HepG2 (cell line): ENCODE data around the gene ABCG8. TPM values are rescaled to one million over a fixed set of nuclear protein-coding genes. Genes with fewer than 3 reads are reported as not detected.
A peak's percentile ranks its signal among the peaks of the same experiment; 100 is the strongest.

Experiments
- ATAC-seq: fragments of 200-7000 bp; cut with Tn5 transposase; 3 replicates; pipeline ENCODE4 v1.9.1; 2020; ENCODE audit warnings: mild to moderate bottlenecking, moderate library complexity
- BruUV-seq: library from RNA; stranded (reverse); fragments of 400-500 nt; replicated peaks from 2 replicates; lab custom pipeline; 2021; lab: Mats Ljungman, UMichigan
- CTCF ChIA-PET: fragments of 300-600 bp; formaldehyde crosslinking; extraction: SDS; loops from one replicate; lab custom pipeline; 2021; ENCODE audit warnings: low total read pairs, inconsistent platforms, low intra/inter-chr PET ratio; lab: Yijun Ruan, JAX
- POLR2A ChIA-PET: fragments of 350-600 bp; sonication (Branson Sonifier 250); formaldehyde crosslinking; loops from one replicate; lab custom pipeline; 2020; ENCODE audit warnings: antibody characterized with exemption, inconsistent platforms; lab: Yijun Ruan, JAX
- DNase-seq: peaks from one replicate; pipeline ENCODE4 v3.0.0-alpha.2; 2015; ENCODE audit warnings: low spot score
- FAIRE-seq: peaks from 3 replicates; lab custom pipeline; 2011; peaks lifted over from hg19 to GRCh38; lab: Jason Lieb, UNC
- H2AFZ ChIP-seq: one replicate; pipeline ENCODE4 v1.6.1; 2011; ENCODE audit warnings: low read length, inconsistent platforms
- H3K27ac ChIP-seq: fragments of 300-600 bp; 3 replicates; pipeline ENCODE4 v1.8.0; 2011; ENCODE audit warnings: mixed run types, mild to moderate bottlenecking, mixed read lengths, low read length, inconsistent platforms; ENCODE audit not compliant: insufficient read depth; ENCODE audit errors: extremely low read length
- H3K27me3 ChIP-seq, 2 experiments: fragments of 200-600 bp in 1 of 2; 2 replicates in 1 of 2; 3 replicates in 1 of 2; pipeline versions ENCODE4 v1.6.0 to v1.8.0; 2011; ENCODE audit warnings: low read length in 2 of 2, mild to moderate bottlenecking in 2 of 2, moderate library complexity in 2 of 2, inconsistent platforms in 1 of 2; ENCODE audit not compliant: insufficient read depth in 2 of 2, control insufficient read depth in 1 of 2
- H3K36me3 ChIP-seq, 2 experiments: fragments of 200-600 bp in 1 of 2; replicated peaks in 1 of 2; 2 replicates in 1 of 2; 3 replicates in 1 of 2; pipeline versions ENCODE4 v1.5.1 to v1.8.0; 2011; ENCODE audit warnings: low read length in 2 of 2, inconsistent platforms in 1 of 2; ENCODE audit not compliant: insufficient read depth in 2 of 2, control insufficient read depth in 1 of 2
- H3K4me1 ChIP-seq: 2 replicates; pipeline ENCODE4 v1.5.1; 2012; ENCODE audit warnings: low read length, inconsistent platforms; ENCODE audit not compliant: insufficient read depth
- H3K4me2 ChIP-seq: 2 replicates; pipeline ENCODE4 v1.6.0; 2011; ENCODE audit warnings: low read depth, low read length, inconsistent platforms
- H3K4me3 ChIP-seq, 3 experiments: fragments of 200-600 bp in 1 of 3; sonication (generic), shearing (Covaris generic) in 1 of 3; replicated peaks in 1 of 3; 2 replicates each; pipeline ENCODE4 v1.5.1; 2011 to 2016; ENCODE audit warnings: low read length in 3 of 3, inconsistent platforms in 2 of 3, low read depth in 2 of 3, mild to moderate bottlenecking in 2 of 3, control low read depth in 1 of 3, mixed read lengths in 1 of 3; ENCODE audit not compliant: insufficient read depth in 1 of 3
- H3K79me2 ChIP-seq: one replicate; pipeline ENCODE4 v1.6.1; 2011; ENCODE audit warnings: low read length, inconsistent platforms; ENCODE audit not compliant: insufficient read depth
- H3K9ac ChIP-seq: 2 replicates; pipeline ENCODE4 v1.6.0; 2011; ENCODE audit warnings: mild to moderate bottlenecking, low read depth, low read length, inconsistent platforms; ENCODE audit not compliant: insufficient read depth
- H3K9me3 ChIP-seq: 2 replicates; pipeline ENCODE4 v1.5.1; 2012; ENCODE audit warnings: mild to moderate bottlenecking, low read length
- H4K20me1 ChIP-seq: 2 replicates; pipeline ENCODE4 v1.6.0; 2011; ENCODE audit warnings: inconsistent platforms, mild to moderate bottlenecking, low read length, moderate library complexity; ENCODE audit not compliant: insufficient read depth
- BCL3 ChIP-seq: sonication (generic); formaldehyde crosslinking; IDR thresholded peaks from 2 replicates; pipeline ENCODE4 v1.5.1; 2020; ENCODE audit warnings: mild to moderate bottlenecking, missing genetic modification reagents, moderate library complexity
- ZMYM2 ChIP-seq: sonication (generic); formaldehyde crosslinking; IDR thresholded peaks from 2 replicates; pipeline ENCODE4 v1.8.0; 2022; ENCODE audit warnings: mild to moderate bottlenecking, missing genetic modification reagents
- ZNF513 ChIP-seq: sonication (generic); formaldehyde crosslinking; conservative IDR thresholded peaks from 2 replicates; pipeline ENCODE4 v1.5.0; 2020; ENCODE audit warnings: missing genetic modification reagents
- WGBS: methylation state at CpG from one replicate; pipeline ENCODE4 v1.1.6; 2017; ENCODE audit warnings: low lambda C conversion rate; 5-methylcytosine and 5-hydroxymethylcytosine counted together
- in situ Hi-C: cut with HindIII; loops from 2 replicates; pipeline ENCODE4 v1.10.0; 2017; ENCODE audit warnings: low pct_unique_long_range_greater_than_20kb; ENCODE audit not compliant: extremely low pct_ligation_motif_present
- intact Hi-C: fragments of 100-400 bp; cut with micrococcal nuclease; formaldehyde crosslinking; loops from one replicate; pipeline ENCODE4 v1.10.0; 2022; ENCODE audit not compliant: unreplicated experiment
- polyA plus RNA-seq, 8 experiments: library from polyadenylated mRNA; depleted of rRNA in 3 of 8; stranded (reverse) in 7 of 8; unstranded in 1 of 8; fragments of >200 nt; fragmentation: Illumina TruSeq in 4 of 8; extraction: Trizol in 4 of 8; gene quantifications; 2 replicates each; pipeline versions ENCODE4 v1.2.1 to v1.2.3, GENCODE V29; 2011 to 2016; ENCODE audit warnings: low read depth in 4 of 8, missing spikeins in 1 of 8, mixed read lengths in 1 of 8; ENCODE audit not compliant: insufficient read depth in 1 of 8
- total RNA-seq, 5 experiments: library from RNA; depleted of rRNA; stranded (reverse); fragments of >200 nt; fragmentation: Illumina TruSeq; extraction: Trizol; gene quantifications; 2 replicates each; pipeline ENCODE4 v1.2.3, GENCODE V29; 2016; ENCODE audit warnings: low read depth in 1 of 5

The ABCG8 gene
- total and polyA plus RNA-seq, 2 of the 13 experiments (the other 11 are each of a cell fraction or from before 2014, with no cell fraction given), result 8.1 to 8.8 TPM

GRCh38 chr2:43851011-43851980 is 12.5 kb downstream of the ABCG8 start:
- FAIRE-seq (no peak), ATAC-seq (no peak), DNase-seq (no peak)
- no peaks in the 10 kb centered on the region for H3K27me3 ChIP-seq
- H4K20me1 ChIP-seq, result no peaks in the 10 kb centered on the region
- no peaks in the 10 kb centered on the region for H3K4me1 ChIP-seq
- H3K4me2 ChIP-seq, result no peak overlapping the region
- no peaks in the 10 kb centered on the region for H3K9me3 ChIP-seq
- BruUV-seq, result no TSS peak
- TF ChIP-seq ZNF513 (no peak), BCL3 (CRISPR knock-in tag) (0 out of 2 replicates have a peak, but pooled peaks have one; percentile 16), ZMYM2 (no peak)
- CTCF ChIA-PET, result no interaction called here
- H3K79me2 ChIP-seq, result no peaks in the 10 kb centered on the region
- H3K4me3 ChIP-seq, result no peak overlapping the region
- POLR2A ChIA-PET, result no interaction called here
- no peak overlapping the region for H3K27ac ChIP-seq
- in situ Hi-C loops (no loop called here), intact Hi-C loops (no loop called here)
- WGBS, result 94% methylated on average over 15 of the region's 20 CpGs
- peaks cover 16 to 21% of the 10 kb centered on the region in 2 experiments; a peak in 4 of 5 replicates for H3K36me3 ChIP-seq
- no peak overlapping the region for H3K9ac ChIP-seq
- H2AFZ ChIP-seq, result no peak overlapping the region
